Stomach (tissue), 9 donors: ENCODE results near the gene CYP2W1. TPM values are rescaled to one million over a fixed set of nuclear protein-coding genes. Genes with fewer than 3 reads are reported as not detected.

Source experiments
- DNase-seq, 2 donors: peaks; one replicate each; pipeline versions ENCODE4 v3.0.0 to v3.0.0-alpha.2; 2013 to 2019
- H3K27ac ChIP-seq, 5 donors: fragments of 200-600 bp in 4 of 5; sonication (generic) in 4 of 5; one replicate each; pipeline ENCODE4 v1.5.1; 2013 to 2019; ENCODE audit warnings: mild to moderate bottlenecking in 1 of 5, moderate library complexity in 1 of 5
- H3K27me3 ChIP-seq, 3 donors: fragments of 200-600 bp; sonication (generic); one replicate each; pipeline ENCODE4 v1.5.1; 2017 to 2019; ENCODE audit warnings: mixed run types in 1 of 3
- H3K36me3 ChIP-seq, 4 donors: fragments of 200-600 bp; sonication (generic); 1 replicate in 3 of 4; 2 replicates in 1 of 4; pipeline ENCODE4 v1.5.1; 2016 to 2019
- H3K4me1 ChIP-seq, 4 donors: fragments of 200-600 bp; sonication (generic); one replicate each; pipeline ENCODE4 v1.5.1; 2016 to 2019
- H3K4me3 ChIP-seq, 4 donors: fragments of 200-600 bp; sonication (generic) in 3 of 4; one replicate each; pipeline ENCODE4 v1.5.1; 2016 to 2019; ENCODE audit warnings: mild to moderate bottlenecking in 1 of 4
- H3K9me3 ChIP-seq, 4 donors: fragments of 200-600 bp; sonication (generic); one replicate each; pipeline ENCODE4 v1.5.1; 2016 to 2019
- EP300 ChIP-seq: sonication (generic); formaldehyde crosslinking; IDR thresholded peaks from one replicate; pipeline ENCODE4 v1.6.1; 2017; ENCODE audit warnings: antibody characterized with exemption
- POLR2A ChIP-seq, 4 donors: fragments of 450-650 bp; IDR thresholded peaks; one replicate each; pipeline ENCODE4 v1.6.1; 2016; ENCODE audit warnings: antibody characterized with exemption in 4 of 4, control low read depth in 2 of 4, mild to moderate bottlenecking in 1 of 4, moderate library complexity in 1 of 4
- POLR2AphosphoS5 ChIP-seq, 3 donors: sonication (generic); formaldehyde crosslinking; IDR thresholded peaks; one replicate each; pipeline ENCODE4 v1.6.1; 2016; ENCODE audit warnings: antibody characterized with exemption in 3 of 3
- WGBS, 5 donors: extraction: QIAGEN DNeasy Blood & Tissue Kit in 3 of 5; methylation state at CpG; one replicate each; pipeline versions ENCODE4 v1.1.5 to v1.1.7; 2013 to 2018; 5-methylcytosine and 5-hydroxymethylcytosine counted together
- intact Hi-C: fragments of 100-400 bp; cut with DNase I; formaldehyde crosslinking; loops from one replicate; pipeline ENCODE4 v1.15.1; 2023; ENCODE audit warnings: low total_unique reads
- polyA plus RNA-seq, 3 donors: library from polyadenylated mRNA; stranded (reverse); fragments of 200-250 nt; gene quantifications; one replicate each; pipeline ENCODE4 v1.2.3, GENCODE V29; 2013
- total RNA-seq, 5 donors: library from RNA; depleted of rRNA; stranded (reverse); fragments of >200 nt; gene quantifications; one replicate each; pipeline versions ENCODE4 v1.1.0 to v1.2.3, GENCODE V29; 2014 to 2016
- TF ChIP-seq, protein P1 (sequence below), 7 experiments: fragments of 450-650 bp in 4 of 7; fragments of 200-600 bp in 3 of 7; sonication (generic) in 3 of 7; IDR thresholded peaks; one replicate each; pipeline ENCODE4 v1.5.1; 2016 to 2019; ENCODE audit warnings: antibody characterized with exemption in 7 of 7, control low read depth in 2 of 7, mild to moderate bottlenecking in 1 of 7
- donor health status: healthy with polysubstance abuse.
- donor health status: Bipolar disorder and iron deficiency.
- donor health status: healthy.

The CYP2W1 gene
- total and polyA plus RNA-seq, 8 donors: 0.31 to 7.0 (median 0.65) TPM; not detected in 5

DNA sequence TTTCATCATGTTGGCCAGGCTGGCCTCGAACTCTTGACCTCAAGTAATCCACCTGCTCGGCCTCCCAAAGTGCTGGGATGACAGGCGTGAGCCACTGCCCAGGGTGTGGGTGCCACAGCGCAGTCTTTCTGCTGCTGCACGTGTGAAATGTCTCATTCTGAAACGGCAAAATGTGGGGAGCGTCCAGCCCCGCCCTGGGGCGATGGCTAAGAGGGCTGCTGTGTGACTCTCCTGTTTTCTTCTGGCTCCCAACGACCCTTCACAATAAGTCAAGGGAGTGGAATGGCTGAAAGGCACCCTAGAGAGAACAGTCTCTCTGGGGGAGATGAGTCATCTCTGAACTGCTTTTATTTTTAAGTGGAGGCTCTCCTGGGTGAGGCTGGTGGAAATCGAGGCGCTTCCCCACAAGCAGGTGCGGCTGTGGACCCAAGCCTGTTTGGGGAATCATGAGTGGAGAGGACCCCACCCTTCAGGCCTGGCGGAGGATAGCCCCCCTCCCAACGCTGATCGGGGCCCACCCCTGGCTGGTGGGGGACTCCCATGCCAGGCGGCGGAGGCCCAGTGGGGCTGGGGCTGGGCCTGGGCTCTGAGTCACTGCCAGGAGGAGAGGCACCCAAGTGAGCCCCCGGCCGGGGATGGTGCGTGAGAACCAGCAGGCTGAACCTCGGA, 46.5 kb upstream of the CYP2W1 start:
- Histone ChIP-seq H3K27me3 (no peaks in the 10 kb centered on the region), H3K4me1 (peaks cover 0 to 15% (median 0%) of the 10 kb centered on the region in 4 donors), H3K27ac (no peak overlapping the region), H3K9me3 (peaks cover 0 to 8% (median 0%) of the 10 kb centered on the region in 4 donors), H3K4me3 (no peak overlapping the region), H3K36me3 (peaks cover 0 to 32% (median 10%) of the 10 kb centered on the region in 4 donors)
- WGBS, 5 donors: 64 to 77% (median 75%) methylated on average over 14 to 22 of the region's 22 CpGs
- TF ChIP-seq POLR2A (IDR thresholded peaks at IDR 0.05): no peak
- no peak for TF ChIP-seq EP300
- TF ChIP-seq POLR2AphosphoS5 (IDR thresholded peaks at IDR 0.05): no peak
- TF ChIP-seq, protein P1, sequence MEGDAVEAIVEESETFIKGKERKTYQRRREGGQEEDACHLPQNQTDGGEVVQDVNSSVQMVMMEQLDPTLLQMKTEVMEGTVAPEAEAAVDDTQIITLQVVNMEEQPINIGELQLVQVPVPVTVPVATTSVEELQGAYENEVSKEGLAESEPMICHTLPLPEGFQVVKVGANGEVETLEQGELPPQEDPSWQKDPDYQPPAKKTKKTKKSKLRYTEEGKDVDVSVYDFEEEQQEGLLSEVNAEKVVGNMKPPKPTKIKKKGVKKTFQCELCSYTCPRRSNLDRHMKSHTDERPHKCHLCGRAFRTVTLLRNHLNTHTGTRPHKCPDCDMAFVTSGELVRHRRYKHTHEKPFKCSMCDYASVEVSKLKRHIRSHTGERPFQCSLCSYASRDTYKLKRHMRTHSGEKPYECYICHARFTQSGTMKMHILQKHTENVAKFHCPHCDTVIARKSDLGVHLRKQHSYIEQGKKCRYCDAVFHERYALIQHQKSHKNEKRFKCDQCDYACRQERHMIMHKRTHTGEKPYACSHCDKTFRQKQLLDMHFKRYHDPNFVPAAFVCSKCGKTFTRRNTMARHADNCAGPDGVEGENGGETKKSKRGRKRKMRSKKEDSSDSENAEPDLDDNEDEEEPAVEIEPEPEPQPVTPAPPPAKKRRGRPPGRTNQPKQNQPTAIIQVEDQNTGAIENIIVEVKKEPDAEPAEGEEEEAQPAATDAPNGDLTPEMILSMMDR (IDR thresholded peaks at IDR 0.05): no peak
- intact Hi-C loops: no loop called here
- DNase-seq: no peak

DNA sequence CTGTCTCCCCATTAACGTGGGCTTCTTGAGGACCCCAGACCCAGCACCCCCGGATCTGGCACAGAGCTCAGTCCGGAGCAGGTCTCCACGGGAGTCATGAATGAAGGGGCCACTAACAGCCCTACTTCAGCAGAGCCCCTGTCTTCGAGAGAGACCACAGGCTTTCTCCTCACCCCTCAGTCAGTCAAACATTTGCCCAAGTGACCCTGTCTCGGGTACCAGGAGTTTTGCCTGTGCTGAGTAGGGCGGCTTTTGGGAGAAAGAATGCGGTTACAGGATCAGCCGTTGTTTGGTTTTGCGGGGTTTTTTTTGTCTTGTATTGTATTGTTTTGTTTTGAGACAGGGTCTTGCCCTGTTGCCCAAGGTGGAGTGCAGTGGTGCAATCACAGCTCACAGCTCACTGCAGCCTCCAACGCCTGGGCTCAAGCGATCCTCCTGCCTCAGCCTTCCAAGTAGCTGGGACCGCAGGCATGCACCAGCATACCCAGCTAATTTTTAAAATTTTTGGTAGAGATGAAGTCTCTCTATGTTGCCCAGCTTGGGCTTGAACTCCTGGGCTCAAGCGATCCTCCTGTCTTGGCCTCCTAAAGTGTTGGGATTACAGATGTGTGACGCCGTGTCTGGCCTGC, 45.0 kb upstream of the CYP2W1 start:
- Histone ChIP-seq H3K27ac (no peak overlapping the region), H3K27me3 (no peaks in the 10 kb centered on the region), H3K4me3 (no peak overlapping the region), H3K36me3 (peaks cover 0 to 28% (median 10%) of the 10 kb centered on the region in 4 donors), H3K4me1 (peaks cover 0 to 8% (median 0%) of the 10 kb centered on the region in 4 donors), H3K9me3 (peaks cover 0 to 8% (median 0%) of the 10 kb centered on the region in 4 donors)
- WGBS, 5 donors: 87 to 94% (median 90%) methylated on average over 12 to 16 of the region's 16 CpGs
- DNase-seq: no peak
- TF ChIP-seq EP300 (no peak), POLR2AphosphoS5 (IDR thresholded peaks at IDR 0.05) (no peak), POLR2A (IDR thresholded peaks at IDR 0.05) (no peak)
- TF ChIP-seq, protein P1 (IDR thresholded peaks at IDR 0.05): no peak
- intact Hi-C loops: no loop called here

DNA sequence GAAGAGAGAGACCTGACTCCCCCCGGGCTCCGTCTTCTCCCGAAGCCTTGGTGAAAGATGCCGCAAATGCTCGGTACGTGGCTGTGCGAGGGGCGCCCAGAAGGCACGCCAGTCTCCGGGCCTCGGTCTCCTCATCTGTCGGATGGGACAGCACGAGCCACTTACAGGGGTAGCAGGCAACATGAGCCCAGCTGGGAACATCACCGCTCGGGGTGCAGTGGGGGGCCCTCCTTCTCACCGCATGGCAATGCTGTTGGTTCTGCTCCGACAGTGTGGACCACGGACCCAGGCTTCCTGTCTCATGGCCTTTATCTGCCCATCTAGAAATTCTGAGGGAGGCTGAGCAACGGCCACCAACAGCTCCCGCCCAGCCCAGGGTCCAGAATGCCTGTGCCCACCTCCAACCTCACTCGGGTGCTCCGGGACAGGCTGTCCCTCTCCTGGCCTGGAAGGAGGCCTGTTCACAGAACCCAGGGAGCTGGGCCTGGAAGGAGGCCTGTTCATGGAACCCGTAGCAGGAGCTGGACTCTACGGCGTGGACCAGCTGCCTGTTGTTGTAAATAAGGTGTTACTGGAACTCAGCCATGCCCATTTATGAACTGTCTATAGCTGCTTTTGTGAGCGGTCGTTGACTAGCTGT, 44.3 kb upstream of the CYP2W1 start:
- H3K4me1 ChIP-seq: peaks cover 0 to 8% (median 0%) of the 10 kb centered on the region in 4 donors

DNA sequence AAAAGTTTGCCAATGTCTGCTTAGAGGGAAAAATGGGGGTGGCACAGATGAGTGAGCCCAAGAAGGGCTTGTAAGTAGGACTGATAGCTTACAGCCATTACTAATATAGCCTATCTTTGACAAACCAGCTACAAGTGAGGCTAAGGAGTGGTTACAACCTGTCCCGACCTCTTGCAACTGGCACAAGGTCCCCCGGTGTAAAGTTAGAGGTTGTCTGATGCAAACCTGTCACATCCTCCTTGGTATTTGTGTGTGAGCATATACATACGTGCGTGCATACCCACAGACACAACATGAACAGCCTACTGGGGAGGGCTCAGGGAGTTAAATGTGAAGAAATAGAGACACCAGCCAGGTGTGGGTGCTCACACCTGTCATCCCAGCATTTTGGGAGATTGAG, 43.1 kb upstream of the CYP2W1 start:
- WGBS, 5 donors: 87 to 95% (median 89%) methylated on average over 4 of the region's 4 CpGs
- Histone ChIP-seq H3K4me1 (peaks cover 0 to 13% (median 1%) of the 10 kb centered on the region in 4 donors), H3K36me3 (peaks cover 0 to 21% (median 4%) of the 10 kb centered on the region in 4 donors), H3K4me3 (no peak overlapping the region), H3K9me3 (peaks cover 0 to 8% (median 0%) of the 10 kb centered on the region in 4 donors), H3K27ac (no peak overlapping the region), H3K27me3 (no peaks in the 10 kb centered on the region)
- TF ChIP-seq POLR2A (IDR thresholded peaks at IDR 0.05) (no peak), POLR2AphosphoS5 (IDR thresholded peaks at IDR 0.05) (no peak), EP300 (no peak)
- TF ChIP-seq, protein P1 (IDR thresholded peaks at IDR 0.05): no peak
- no peak for DNase-seq
- intact Hi-C loops: no loop called here

More for the DNA sequence above, 44.3 kb upstream of the CYP2W1 start:
- H3K9me3 ChIP-seq: peaks cover 0 to 8% (median 0%) of the 10 kb centered on the region in 4 donors
- 92 to 97% (median 96%) methylated on average over 21 to 27 of the region's 27 CpGs for WGBS, 5 donors
- H3K36me3 ChIP-seq: peaks cover 0 to 28% (median 10%) of the 10 kb centered on the region in 4 donors
- intact Hi-C loops: no loop called here
- no peak overlapping the region for H3K4me3 ChIP-seq
- no peak overlapping the region for H3K27ac ChIP-seq
- no peak for DNase-seq
- no peaks in the 10 kb centered on the region for H3K27me3 ChIP-seq
- TF ChIP-seq POLR2A (IDR thresholded peaks at IDR 0.05) (no peak), EP300 (no peak), POLR2AphosphoS5 (IDR thresholded peaks at IDR 0.05) (no peak)
- TF ChIP-seq, protein P1 (IDR thresholded peaks at IDR 0.05): no peak
